HG02870 (cell line): ENCODE results near the gene CTDP1.

Experiments
- ATAC-seq: cut with Tn5 transposase; IDR thresholded peaks from one replicate; pipeline ENCODE4 v1.9.1; 2021; ENCODE audit warnings: mild to moderate bottlenecking, moderate library complexity; ENCODE audit not compliant: unreplicated experiment

The CTDP1 gene

GRCh38 chr18:79643054-79643984, 36.3 kb upstream of the CTDP1 start:
- ATAC-seq, result no peak

GRCh38 chr18:79644006-79644665, 35.5 kb upstream of the CTDP1 start:
- peak; percentile 83 for ATAC-seq

- no peak for ATAC-seq
These were observed 34.9 kb upstream of the CTDP1 start for GRCh38 chr18:79644666-79645057.

- ATAC-seq, result no peak
These were observed 34.2 kb upstream of the CTDP1 start for GRCh38 chr18:79645291-79645983.

GRCh38 chr18:79647307-79647706, 32.3 kb upstream of the CTDP1 start:
- no peak for ATAC-seq

GRCh38 chr18:79650959-79651358, 28.6 kb upstream of the CTDP1 start:
- no peak for ATAC-seq

GRCh38 chr18:79657342-79657996, 22.1 kb upstream of the CTDP1 start:
- ATAC-seq, result no peak

GRCh38 chr18:79658366-79658765, 21.2 kb upstream of the CTDP1 start:
- ATAC-seq, result no peak

- no peak for ATAC-seq
These were observed 19.9 kb upstream of the CTDP1 start for GRCh38 chr18:79659733-79660132.

GRCh38 chr18:79662034-79662433, 17.6 kb upstream of the CTDP1 start:
- no peak for ATAC-seq

GRCh38 chr18:79662439-79662838, 17.2 kb upstream of the CTDP1 start:
- no peak for ATAC-seq

GRCh38 chr18:79664525-79665125, 15.0 kb upstream of the CTDP1 start:
- ATAC-seq, result no peak

- no peak for ATAC-seq
These were observed 11.4 kb upstream of the CTDP1 start for GRCh38 chr18:79668203-79668602.

GRCh38 chr18:79672490-79673276, 6.9 kb upstream of the CTDP1 start:
- no peak for ATAC-seq

- no peak for ATAC-seq
These were observed 2.4 kb upstream of the CTDP1 start for GRCh38 chr18:79677221-79677620.

GRCh38 chr18:79677840-79678239, 1.8 kb upstream of the CTDP1 start:
- ATAC-seq, result no peak

GRCh38 chr18:79678665-79679551, 695 bp upstream of the CTDP1 start:
- ATAC-seq, result peak; percentile 94

GRCh38 chr18:79680100-79680879, 687 bp downstream of the CTDP1 start:
- no peak for ATAC-seq
